ENCODE results near the gene GNAZ.

Gene GNAZ

GRCh38 chr22:23122992-23123803 lies 52.9 kb downstream of the GNAZ start:
- H3K4me3 ChIP-seq (ENCODE audit: insufficient read depth, low read length, poor library complexity, severe bottlenecking): no peak overlapping the region
- no peak overlapping the region for H3K27ac ChIP-seq (ENCODE audit: low read depth, low read length)
- H3K27me3 ChIP-seq (ENCODE audit: low read length): no peaks in the 10 kb centered on the region
- H4K20me1 ChIP-seq (ENCODE audit: low read depth, low read length): no peaks in the 10 kb centered on the region
- no peaks in the 10 kb centered on the region for H3F3A ChIP-seq (ENCODE audit: insufficient read depth)
- no peaks in the 10 kb centered on the region for H3K9me3 ChIP-seq (ENCODE audit: insufficient read depth, low read length)
- H3K36me3 ChIP-seq (ENCODE audit: low read length): no peaks in the 10 kb centered on the region
- no peak overlapping the region for H3K9ac ChIP-seq (ENCODE audit: low read length)
- no peak overlapping the region for H3K4me2 ChIP-seq (ENCODE audit: low read depth, low read length, poor library complexity, severe bottlenecking)
- no peaks in the 10 kb centered on the region for H3K79me2 ChIP-seq (ENCODE audit: insufficient read depth, low read length)
- no peaks in the 10 kb centered on the region for H3K9me2 ChIP-seq (replicated peaks; ENCODE audit: insufficient read depth, low read length)
- no peak for TF ChIP-seq EZH2phosphoT487 (conservative IDR thresholded peaks at IDR 0.05; ENCODE audit: low read length)
- TF ChIP-seq, protein P1, sequence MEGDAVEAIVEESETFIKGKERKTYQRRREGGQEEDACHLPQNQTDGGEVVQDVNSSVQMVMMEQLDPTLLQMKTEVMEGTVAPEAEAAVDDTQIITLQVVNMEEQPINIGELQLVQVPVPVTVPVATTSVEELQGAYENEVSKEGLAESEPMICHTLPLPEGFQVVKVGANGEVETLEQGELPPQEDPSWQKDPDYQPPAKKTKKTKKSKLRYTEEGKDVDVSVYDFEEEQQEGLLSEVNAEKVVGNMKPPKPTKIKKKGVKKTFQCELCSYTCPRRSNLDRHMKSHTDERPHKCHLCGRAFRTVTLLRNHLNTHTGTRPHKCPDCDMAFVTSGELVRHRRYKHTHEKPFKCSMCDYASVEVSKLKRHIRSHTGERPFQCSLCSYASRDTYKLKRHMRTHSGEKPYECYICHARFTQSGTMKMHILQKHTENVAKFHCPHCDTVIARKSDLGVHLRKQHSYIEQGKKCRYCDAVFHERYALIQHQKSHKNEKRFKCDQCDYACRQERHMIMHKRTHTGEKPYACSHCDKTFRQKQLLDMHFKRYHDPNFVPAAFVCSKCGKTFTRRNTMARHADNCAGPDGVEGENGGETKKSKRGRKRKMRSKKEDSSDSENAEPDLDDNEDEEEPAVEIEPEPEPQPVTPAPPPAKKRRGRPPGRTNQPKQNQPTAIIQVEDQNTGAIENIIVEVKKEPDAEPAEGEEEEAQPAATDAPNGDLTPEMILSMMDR (IDR thresholded peaks at IDR 0.05; ENCODE audit: insufficient read depth, low read length, poor library complexity, severe bottlenecking): no peak
- H2AFZ ChIP-seq (ENCODE audit: low read depth, low read length, severe bottlenecking): no peak overlapping the region

GRCh38 chr22:23123804-23124254 lies 53.5 kb downstream of the GNAZ start:
- Histone ChIP-seq H3K9me2 (replicated peaks; ENCODE audit: insufficient read depth, low read length) (no peaks in the 10 kb centered on the region), H3K27me3 (ENCODE audit: low read length) (no peaks in the 10 kb centered on the region), H2AFZ (ENCODE audit: low read depth, low read length, severe bottlenecking) (no peak overlapping the region), H3K79me2 (ENCODE audit: insufficient read depth, low read length) (no peaks in the 10 kb centered on the region), H3K9me3 (ENCODE audit: insufficient read depth, low read length) (no peaks in the 10 kb centered on the region), H3K9ac (ENCODE audit: low read length) (no peak overlapping the region), H4K20me1 (ENCODE audit: low read depth, low read length) (no peaks in the 10 kb centered on the region), H3F3A (ENCODE audit: insufficient read depth) (no peaks in the 10 kb centered on the region), H3K4me3 (ENCODE audit: insufficient read depth, low read length, poor library complexity, severe bottlenecking) (no peak overlapping the region), H3K27ac (ENCODE audit: low read depth, low read length) (no peak overlapping the region), H3K4me2 (ENCODE audit: low read depth, low read length, poor library complexity, severe bottlenecking) (no peak overlapping the region), H3K36me3 (ENCODE audit: low read length) (no peaks in the 10 kb centered on the region)
- TF ChIP-seq EZH2phosphoT487 (conservative IDR thresholded peaks at IDR 0.05; ENCODE audit: low read length): no peak
- TF ChIP-seq, protein P1 (IDR thresholded peaks at IDR 0.05; ENCODE audit: insufficient read depth, low read length, poor library complexity, severe bottlenecking): no peak

DNA sequence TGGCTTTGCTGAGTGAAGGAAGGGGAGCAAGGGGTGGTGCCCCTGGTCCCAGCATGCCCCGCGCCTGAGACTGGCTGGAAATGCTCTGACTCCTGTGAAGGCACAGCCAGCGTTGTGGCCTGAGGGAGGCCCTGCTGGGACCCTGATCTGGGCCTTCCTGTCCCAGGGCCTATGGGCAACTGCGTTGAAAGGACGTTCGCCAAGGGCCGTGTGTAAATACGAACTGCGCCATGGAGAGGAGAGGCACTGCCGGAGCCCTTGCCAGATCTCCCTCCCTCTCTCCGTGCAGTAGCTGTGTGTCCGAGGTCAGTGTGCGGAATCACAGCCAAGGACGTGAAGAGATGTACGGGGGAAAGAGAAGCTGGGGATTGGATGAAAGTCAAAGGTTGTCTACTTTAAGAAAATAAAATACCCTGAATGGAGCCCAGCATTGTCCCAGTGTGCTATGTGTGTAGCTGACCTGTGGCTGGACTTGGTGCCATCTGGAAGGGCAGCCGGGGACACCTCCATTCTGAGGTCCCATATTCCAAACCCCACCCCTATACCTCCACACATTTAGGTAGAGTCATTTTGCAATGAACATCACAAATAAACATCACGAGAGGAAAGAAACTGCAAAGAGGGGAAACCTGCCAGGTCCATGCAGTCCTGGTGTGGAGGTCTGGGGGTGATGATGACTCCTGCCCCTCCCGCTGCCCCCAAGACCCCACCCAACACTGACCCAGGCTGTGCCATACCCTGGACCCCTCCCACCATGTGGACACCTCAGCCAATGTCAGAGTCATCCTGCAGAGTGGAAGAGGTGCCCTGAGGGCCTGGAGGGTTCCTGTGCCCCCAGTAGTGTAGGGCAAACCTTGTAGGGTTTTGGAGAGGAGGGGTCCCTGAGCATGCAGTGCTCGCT lies 54.5 kb downstream of the GNAZ start:
- no peaks in the 10 kb centered on the region for H3K27me3 ChIP-seq (ENCODE audit: low read length)
- H3K9ac ChIP-seq (ENCODE audit: low read length): no peak overlapping the region
- H2AFZ ChIP-seq (ENCODE audit: low read depth, low read length, severe bottlenecking): no peak overlapping the region
- H4K20me1 ChIP-seq (ENCODE audit: low read depth, low read length): no peaks in the 10 kb centered on the region
- no peak overlapping the region for H3K27ac ChIP-seq (ENCODE audit: low read depth, low read length)
- no peaks in the 10 kb centered on the region for H3F3A ChIP-seq (ENCODE audit: insufficient read depth)
- H3K9me2 ChIP-seq (replicated peaks; ENCODE audit: insufficient read depth, low read length): no peaks in the 10 kb centered on the region
- no peaks in the 10 kb centered on the region for H3K9me3 ChIP-seq (ENCODE audit: insufficient read depth, low read length)
- no peak overlapping the region for H3K4me2 ChIP-seq (ENCODE audit: low read depth, low read length, poor library complexity, severe bottlenecking)
- H3K4me3 ChIP-seq (ENCODE audit: insufficient read depth, low read length, poor library complexity, severe bottlenecking): no peak overlapping the region
- no peaks in the 10 kb centered on the region for H3K36me3 ChIP-seq (ENCODE audit: low read length)
- no peak for TF ChIP-seq EZH2phosphoT487 (conservative IDR thresholded peaks at IDR 0.05; ENCODE audit: low read length)
- TF ChIP-seq, protein P1 (IDR thresholded peaks at IDR 0.05; ENCODE audit: insufficient read depth, low read length, poor library complexity, severe bottlenecking): no peak
- H3K79me2 ChIP-seq (ENCODE audit: insufficient read depth, low read length): no peaks in the 10 kb centered on the region

Data from SU-DHL-6 (cell line).